Thyroid gland (tissue), 4 donors: ENCODE data around the gene ANKRD11. TPM values are rescaled to one million over a fixed set of nuclear protein-coding genes. Genes with fewer than 3 reads are reported as not detected.
"Not testable (repeated sequence)": the region's sequence is repeated elsewhere in the genome, so short reads cannot be mapped to it uniquely, and the experiment has no call there.

Experiments used
- DNase-seq, 2 donors: peaks; one replicate each; pipeline ENCODE4 v3.0.0-alpha.2; 2019
- H3K27ac ChIP-seq, 3 donors: fragments of 200-600 bp; sonication (generic); 1 replicate in 2 of 3; 2 replicates in 1 of 3; pipeline ENCODE4 v1.5.1; 2016 to 2019; ENCODE audit warnings: mild to moderate bottlenecking in 1 of 3, moderate library complexity in 1 of 3
- H3K27me3 ChIP-seq: fragments of 200-600 bp; sonication (generic); one replicate; pipeline ENCODE4 v1.5.1; 2019
- H3K36me3 ChIP-seq, 2 donors: fragments of 200-600 bp; sonication (generic); one replicate each; pipeline ENCODE4 v1.5.1; 2016 to 2019
- H3K4me1 ChIP-seq, 2 donors: fragments of 200-600 bp; sonication (generic); one replicate each; pipeline ENCODE4 v1.5.1; 2017 to 2019
- H3K4me3 ChIP-seq, 3 donors: fragments of 200-600 bp; sonication (generic); replicated peaks in 1 of 3; 1 replicate in 2 of 3; 2 replicates in 1 of 3; pipeline ENCODE4 v1.5.1; 2016; ENCODE audit warnings: mild to moderate bottlenecking in 1 of 3
- H3K9me3 ChIP-seq: fragments of 200-600 bp; sonication (generic); one replicate; pipeline ENCODE4 v1.5.1; 2017
- POLR2A ChIP-seq, 2 donors: fragments of 450-650 bp; IDR thresholded peaks; one replicate each; pipeline ENCODE4 v1.6.1; 2017; ENCODE audit warnings: antibody characterized with exemption in 2 of 2, mild to moderate bottlenecking in 2 of 2, moderate library complexity in 1 of 2
- WGBS, 2 donors: methylation state at CpG; one replicate each; pipeline ENCODE4 v1.1.5; 2017; 5-methylcytosine and 5-hydroxymethylcytosine counted together
- intact Hi-C: fragments of 100-400 bp; cut with DNase I; formaldehyde crosslinking; loops from one replicate; pipeline ENCODE4 v1.15.1; 2023
- total RNA-seq, 4 donors: library from RNA; depleted of rRNA; stranded (reverse); fragments of >200 nt; gene quantifications; one replicate each; pipeline ENCODE4 v1.2.3, GENCODE V29; 2016
- TF ChIP-seq, protein P1 (sequence below), 6 experiments: fragments of 200-600 bp in 3 of 6; fragments of 450-650 bp in 3 of 6; sonication (generic) in 3 of 6; IDR thresholded peaks; one replicate each; pipeline ENCODE4 v1.5.1; 2016 to 2019; ENCODE audit warnings: antibody characterized with exemption in 6 of 6, mild to moderate bottlenecking in 2 of 6, inconsistent platforms in 1 of 6, moderate library complexity in 1 of 6

ANKRD11 gene
- total RNA-seq, 4 donors from 2014 or later = 62.1 to 90.4 (median 75.0) TPM

DNA sequence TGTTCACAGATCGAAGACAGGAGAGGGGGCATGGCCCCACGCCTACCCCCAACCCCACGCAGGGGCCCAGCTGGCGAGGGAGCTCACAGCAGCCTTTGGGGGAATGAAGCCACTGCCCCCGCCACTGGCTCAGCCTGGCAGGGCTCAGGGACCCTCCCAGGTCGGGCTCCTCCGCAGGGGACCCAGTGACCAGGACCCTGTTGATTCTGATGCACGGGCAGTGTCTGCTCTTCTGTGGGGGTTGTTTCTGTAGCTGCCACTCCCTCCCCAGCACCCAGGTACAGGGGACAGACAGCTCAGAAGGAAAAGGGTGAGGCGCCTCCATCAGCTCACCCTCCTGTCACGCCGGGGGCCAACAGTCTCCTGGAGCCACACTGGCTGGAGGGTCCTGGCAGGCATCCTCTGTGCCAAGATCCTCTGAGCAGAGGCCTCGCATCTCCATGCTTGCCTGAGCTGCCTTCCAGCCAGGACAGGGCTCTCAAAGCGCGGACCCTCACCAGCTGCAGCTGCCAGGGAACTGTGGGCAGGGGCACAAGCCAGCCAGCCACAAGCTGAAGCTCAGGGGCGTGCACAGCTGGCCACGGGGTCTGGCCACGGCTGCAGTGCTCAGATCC, 223.7 kb downstream of the ANKRD11 start:
- Histone ChIP-seq H3K9me3 (no peaks in the 10 kb centered on the region), H3K4me3 (no peak overlapping the region), H3K4me1 (no peaks in the 10 kb centered on the region), H3K27me3 (no peaks in the 10 kb centered on the region), H3K27ac (no peak overlapping the region), H3K36me3 (peaks cover 30 to 37% of the 10 kb centered on the region in 2 donors)
- no peak for DNase-seq
- no peak for TF ChIP-seq POLR2A (IDR thresholded peaks at IDR 0.05)
- TF ChIP-seq, protein P1, sequence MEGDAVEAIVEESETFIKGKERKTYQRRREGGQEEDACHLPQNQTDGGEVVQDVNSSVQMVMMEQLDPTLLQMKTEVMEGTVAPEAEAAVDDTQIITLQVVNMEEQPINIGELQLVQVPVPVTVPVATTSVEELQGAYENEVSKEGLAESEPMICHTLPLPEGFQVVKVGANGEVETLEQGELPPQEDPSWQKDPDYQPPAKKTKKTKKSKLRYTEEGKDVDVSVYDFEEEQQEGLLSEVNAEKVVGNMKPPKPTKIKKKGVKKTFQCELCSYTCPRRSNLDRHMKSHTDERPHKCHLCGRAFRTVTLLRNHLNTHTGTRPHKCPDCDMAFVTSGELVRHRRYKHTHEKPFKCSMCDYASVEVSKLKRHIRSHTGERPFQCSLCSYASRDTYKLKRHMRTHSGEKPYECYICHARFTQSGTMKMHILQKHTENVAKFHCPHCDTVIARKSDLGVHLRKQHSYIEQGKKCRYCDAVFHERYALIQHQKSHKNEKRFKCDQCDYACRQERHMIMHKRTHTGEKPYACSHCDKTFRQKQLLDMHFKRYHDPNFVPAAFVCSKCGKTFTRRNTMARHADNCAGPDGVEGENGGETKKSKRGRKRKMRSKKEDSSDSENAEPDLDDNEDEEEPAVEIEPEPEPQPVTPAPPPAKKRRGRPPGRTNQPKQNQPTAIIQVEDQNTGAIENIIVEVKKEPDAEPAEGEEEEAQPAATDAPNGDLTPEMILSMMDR (IDR thresholded peaks at IDR 0.05) = no peak
- intact Hi-C loops = no loop called here
- WGBS, 2 donors = 93 to 96% methylated on average over 8 to 11 of the region's 17 CpGs

DNA sequence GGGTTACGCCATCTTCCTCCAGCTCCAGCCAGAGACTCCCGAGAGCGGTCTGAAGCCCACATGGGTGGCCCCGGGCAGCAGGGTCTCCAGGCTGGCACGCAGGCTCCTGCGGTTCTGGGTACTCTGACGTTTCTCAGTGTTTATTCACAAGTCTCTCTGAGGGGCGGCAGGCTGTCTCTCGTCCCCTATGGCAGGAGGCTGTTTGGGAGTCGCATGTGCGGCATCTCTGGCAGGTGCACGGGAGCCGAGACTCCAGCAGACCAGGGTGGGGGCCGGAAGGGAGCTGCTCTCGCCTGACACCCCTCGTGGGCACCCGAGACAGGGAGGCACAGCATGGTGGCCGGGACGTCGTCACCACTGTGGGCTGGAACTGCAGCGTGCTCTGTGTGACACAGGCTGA, 224.7 kb downstream of the ANKRD11 start:
- 97% methylated on average over 18 to 20 of the region's 21 CpGs for WGBS, 2 donors
- Histone ChIP-seq H3K27ac (no peak overlapping the region), H3K36me3 (peaks cover 30 to 37% of the 10 kb centered on the region in 2 donors), H3K4me1 (no peaks in the 10 kb centered on the region), H3K4me3 (no peak overlapping the region), H3K27me3 (no peaks in the 10 kb centered on the region), H3K9me3 (no peaks in the 10 kb centered on the region)
- TF ChIP-seq, protein P1 (IDR thresholded peaks at IDR 0.05) = no peak
- no peak for TF ChIP-seq POLR2A (IDR thresholded peaks at IDR 0.05)
- intact Hi-C loops = no loop called here
- DNase-seq = no peak

DNA sequence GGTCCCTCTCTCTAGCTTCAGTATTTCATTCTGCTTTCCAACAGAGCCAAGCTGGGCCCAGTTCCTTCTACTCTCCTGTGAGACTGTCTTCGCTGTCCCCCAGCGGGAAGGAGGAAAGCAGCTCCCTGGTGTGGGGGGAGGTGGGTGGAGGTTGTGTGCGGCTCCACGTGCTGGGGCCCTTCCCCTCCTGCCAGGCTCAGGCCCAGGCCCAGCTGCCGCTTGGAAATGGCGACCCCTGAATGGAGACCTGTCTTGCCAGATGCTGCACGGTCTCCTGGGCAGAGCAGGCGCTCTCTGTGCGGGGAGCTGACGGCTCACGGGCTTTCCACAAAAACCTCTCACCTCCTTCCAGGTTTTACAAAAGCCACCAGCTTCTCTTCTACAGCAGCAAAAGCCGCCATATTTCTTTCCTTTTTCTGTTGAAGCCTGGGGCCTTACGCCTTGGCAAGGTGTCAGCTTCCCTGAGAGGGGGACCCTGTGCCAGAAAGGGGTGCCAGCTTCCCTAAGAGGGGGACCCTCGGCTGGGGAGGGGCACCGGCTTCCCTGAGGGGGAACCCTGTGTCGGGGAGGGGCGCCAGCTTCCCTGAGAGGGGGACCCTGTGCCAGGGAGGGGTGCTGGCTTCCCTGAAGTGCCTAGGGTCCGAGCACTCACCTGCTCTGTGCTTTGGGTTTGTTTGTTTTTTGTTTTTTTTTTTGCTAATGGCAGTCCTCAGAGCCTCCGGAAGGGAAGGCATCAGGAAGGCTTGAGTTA, 225.4 kb downstream of the ANKRD11 start:
- 92 to 93% methylated on average over 18 to 19 of the region's 19 CpGs for WGBS, 2 donors
- TF ChIP-seq POLR2A (IDR thresholded peaks at IDR 0.05) = no peak
- TF ChIP-seq, protein P1 (IDR thresholded peaks at IDR 0.05) = no peak
- Histone ChIP-seq H3K27me3 (no peaks in the 10 kb centered on the region), H3K4me3 (no peak overlapping the region), H3K36me3 (peaks cover 23 to 30% of the 10 kb centered on the region in 2 donors), H3K27ac (no peak overlapping the region), H3K4me1 (no peaks in the 10 kb centered on the region), H3K9me3 (no peaks in the 10 kb centered on the region)
- intact Hi-C loops = no loop called here
- DNase-seq = no peak

DNA sequence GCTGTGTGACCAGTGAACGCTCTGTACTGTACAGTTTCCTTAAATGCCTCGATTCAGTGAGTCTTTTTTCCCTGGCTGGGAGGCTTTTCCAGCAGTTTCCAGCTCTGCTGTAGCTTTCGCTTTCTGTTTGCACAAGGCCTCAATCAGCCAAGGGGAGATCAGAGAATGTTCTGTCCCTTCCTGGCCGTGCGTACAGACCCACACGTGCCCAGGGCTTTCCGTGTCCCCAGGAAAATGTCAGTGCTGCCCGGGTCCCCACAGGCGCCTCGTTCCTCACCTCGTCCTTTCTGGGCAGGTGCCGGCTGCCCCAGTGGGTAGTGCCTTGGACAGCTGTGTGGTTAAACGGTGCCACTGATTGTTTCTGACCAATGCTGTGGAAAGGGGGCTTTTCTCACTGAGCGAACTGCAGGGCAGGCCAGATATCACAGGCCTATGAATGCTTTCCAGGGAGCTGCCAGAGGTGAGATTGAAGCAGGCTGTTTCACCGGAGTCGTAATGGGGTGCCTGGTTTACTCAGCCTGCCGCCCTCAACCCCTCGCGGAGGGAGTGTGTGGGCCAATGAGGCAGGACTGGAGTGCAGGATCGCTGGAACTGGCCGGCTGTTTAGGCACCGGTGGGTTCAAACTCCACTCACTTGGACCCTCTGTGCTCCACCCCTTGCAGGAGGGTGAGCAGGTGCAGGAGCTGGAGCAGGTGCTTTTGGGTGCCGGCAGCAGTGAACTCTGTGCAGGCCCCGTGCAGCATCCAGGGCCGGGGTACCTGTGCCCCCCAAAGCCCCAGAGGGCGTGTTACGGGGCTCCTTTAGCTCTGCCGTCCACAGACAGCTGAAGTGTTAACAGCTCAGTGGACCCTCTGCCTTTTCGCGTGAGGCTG, 228.4 kb downstream of the ANKRD11 start:
- DNase-seq = no peak
- H3K4me3 ChIP-seq = no peak overlapping the region
- no peaks in the 10 kb centered on the region for H3K9me3 ChIP-seq

DNA sequence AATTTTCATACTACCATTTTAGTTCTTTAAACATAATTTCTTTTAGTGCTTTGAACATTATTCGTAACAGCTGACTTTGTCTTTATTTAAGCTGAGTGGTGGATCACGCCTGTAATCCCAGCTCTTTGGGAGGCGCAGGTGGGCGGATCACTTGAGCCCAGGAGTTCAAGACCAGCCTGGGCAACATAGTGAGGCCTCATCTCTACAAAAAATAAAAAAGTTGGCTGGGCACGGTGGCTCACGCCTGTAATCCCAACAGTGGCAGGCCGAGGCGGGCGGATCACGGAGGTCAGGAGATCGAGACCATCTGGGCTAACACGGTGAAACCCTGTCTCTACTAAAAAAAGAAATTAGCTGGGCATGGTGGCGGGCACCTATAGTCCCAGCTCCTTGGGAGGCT, 230.5 kb downstream of the ANKRD11 start:
- H3K27me3 ChIP-seq, H3K36me3 ChIP-seq, H3K4me3 ChIP-seq, DNase-seq, H3K9me3 ChIP-seq, H3K27ac ChIP-seq, intact Hi-C loops: not testable (repeated sequence)
- WGBS, 2 donors = 96 to 97% methylated on average over 13 of the region's 13 CpGs
- H3K4me1 ChIP-seq = peaks cover 9 to 18% of the 10 kb centered on the region in 2 donors

More for the DNA sequence above, 228.4 kb downstream of the ANKRD11 start:
- TF ChIP-seq POLR2A (IDR thresholded peaks at IDR 0.05) = no peak
- TF ChIP-seq, protein P1 (IDR thresholded peaks at IDR 0.05) = no peak
- Histone ChIP-seq H3K36me3 (peaks cover 15% of the 10 kb centered on the region in 2 donors), H3K4me1 (peaks cover under 1 to 9% of the 10 kb centered on the region in 2 donors), H3K27ac (peak overlapping the region in 1 of 3 donors; percentile 43), H3K27me3 (no peaks in the 10 kb centered on the region)
- 87 to 90% methylated on average over 19 to 22 of the region's 30 CpGs for WGBS, 2 donors
- intact Hi-C loops = no loop called here
